ENCODE measurements around the gene OVAAL.

OVAAL gene

DNA sequence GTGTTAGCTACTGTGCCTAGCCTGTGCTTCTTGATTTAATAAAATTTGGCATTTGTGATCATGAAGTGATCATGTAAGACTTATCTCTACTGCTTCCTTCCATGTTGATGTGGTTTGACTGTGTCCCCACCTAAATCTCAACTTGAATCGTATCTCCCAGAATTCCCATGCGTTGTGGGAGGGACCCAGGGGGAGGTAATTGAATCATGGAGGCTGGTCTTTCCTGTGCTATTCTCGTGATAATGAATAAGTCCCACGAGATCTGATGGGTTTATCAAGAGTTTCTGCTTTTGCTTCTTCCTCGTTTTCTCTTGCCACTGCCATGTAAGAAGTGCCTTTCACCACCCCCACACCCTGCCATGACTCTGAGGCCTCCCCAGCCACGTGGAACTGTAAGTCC, at the start of gene OVAAL:
Gene OVAAL (plus strand): TSS at position 301 of the 400 bp plus-strand sequence.
- DNase-seq (ENCODE audit: low read depth) = no peak

DNA sequence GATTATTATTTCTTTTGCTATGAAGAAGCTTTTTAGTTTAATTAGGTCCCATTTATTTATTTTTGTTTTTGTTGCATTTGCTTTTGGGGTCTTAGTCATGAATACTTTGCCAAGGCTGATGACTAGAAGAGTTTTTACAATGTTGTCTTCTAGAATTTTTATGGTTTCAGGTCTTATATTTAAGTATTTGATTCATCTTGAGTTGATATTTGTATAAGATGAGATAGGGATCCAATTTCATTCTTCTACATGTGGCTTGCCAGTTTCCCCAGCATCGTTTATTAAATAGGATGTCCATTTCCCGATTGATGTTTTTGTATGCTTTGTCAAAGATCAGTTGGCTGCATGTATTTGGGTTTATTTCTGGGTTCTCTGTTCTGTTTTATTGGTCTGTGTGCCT, 47.9 kb upstream of the OVAAL start:
- DNase-seq (ENCODE audit: low read depth) = no peak

DNA sequence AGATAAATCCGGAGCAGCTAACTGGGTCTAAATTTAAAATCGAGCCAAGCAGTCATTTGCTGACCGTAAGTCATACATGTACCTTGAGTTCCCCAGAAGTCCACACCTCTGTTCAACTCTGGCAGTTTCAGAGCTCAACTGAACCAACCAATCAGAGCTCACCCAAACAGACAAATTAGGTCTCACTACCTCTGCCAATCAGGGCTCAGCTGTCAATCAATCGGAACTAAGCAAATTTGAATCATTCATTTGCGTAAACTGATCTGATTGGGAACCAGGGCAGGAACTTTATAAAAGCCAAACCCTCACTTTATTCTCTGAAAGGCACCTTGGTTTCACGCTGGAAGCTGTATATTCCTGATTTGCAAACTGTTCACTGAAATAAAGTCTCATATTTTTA, 45.2 kb upstream of the OVAAL start:
- no peak for DNase-seq (ENCODE audit: low read depth)

DNA sequence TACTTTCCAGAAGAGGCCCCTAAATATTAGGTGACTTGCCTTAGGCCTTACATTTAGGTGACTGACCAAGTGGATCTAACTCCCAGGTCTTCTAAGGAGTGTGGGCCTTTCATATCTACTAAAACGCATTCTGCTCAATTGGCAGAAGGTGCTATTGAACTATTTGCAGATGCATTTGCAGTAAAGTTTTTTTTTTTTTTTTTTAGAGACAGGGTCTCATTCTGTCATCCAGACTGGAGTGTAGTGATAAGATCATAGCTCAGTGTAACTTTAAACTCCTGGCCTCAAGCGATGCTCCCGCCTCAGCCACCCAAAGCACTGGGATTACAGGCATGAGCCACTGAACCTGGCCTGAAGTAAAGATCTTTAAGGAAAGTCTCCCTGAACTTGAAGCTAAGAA, 43.4 kb upstream of the OVAAL start:
- no peak for DNase-seq (ENCODE audit: low read depth)

DNA sequence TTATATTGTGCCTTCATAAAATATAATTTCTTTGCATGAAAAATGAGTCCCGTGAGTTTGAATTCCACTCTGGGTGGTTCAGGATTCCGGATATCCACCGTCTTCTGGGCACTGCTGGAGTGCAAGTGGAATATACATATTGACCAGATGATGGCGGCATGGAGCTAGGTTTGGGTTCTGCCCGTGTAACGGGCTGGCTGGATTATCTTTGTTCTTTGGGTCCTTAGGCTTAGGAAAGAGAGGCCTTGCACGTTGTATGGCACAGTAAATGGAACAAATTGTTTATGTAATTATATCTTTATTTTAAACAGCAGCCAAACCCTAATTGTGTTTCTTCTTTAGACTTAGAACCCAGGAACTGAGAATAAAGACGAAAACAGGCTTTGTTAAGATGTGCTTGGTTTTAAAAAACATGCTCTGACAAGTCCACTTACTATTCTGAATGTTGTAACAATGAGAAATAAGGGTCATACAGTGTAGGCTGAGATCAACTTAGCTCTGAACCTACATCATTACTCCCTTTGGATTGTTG, 42.8 kb upstream of the OVAAL start:
- DNase-seq (ENCODE audit: low read depth) = peak; percentile 73

DNA sequence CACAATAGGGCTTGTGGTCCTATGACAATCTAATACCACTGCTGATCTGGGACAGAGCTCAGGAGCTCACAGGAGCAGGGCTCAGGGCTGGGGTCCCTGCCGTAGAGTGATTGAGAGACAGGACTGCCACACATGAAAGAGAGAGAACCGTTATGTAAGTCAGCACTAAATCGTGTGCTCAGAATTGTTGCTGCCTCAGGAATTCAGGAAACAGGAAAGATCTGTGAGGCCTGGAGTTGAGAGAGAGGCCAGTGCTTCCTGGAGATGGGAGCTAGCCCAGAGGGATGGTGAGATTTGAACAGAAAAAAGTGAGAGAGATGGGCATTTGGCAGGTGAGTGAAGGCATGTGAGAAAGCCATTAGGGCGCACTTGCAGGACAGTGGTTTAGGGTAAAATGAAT, 38.9 kb upstream of the OVAAL start:
- DNase-seq (ENCODE audit: low read depth) = no peak

DNA sequence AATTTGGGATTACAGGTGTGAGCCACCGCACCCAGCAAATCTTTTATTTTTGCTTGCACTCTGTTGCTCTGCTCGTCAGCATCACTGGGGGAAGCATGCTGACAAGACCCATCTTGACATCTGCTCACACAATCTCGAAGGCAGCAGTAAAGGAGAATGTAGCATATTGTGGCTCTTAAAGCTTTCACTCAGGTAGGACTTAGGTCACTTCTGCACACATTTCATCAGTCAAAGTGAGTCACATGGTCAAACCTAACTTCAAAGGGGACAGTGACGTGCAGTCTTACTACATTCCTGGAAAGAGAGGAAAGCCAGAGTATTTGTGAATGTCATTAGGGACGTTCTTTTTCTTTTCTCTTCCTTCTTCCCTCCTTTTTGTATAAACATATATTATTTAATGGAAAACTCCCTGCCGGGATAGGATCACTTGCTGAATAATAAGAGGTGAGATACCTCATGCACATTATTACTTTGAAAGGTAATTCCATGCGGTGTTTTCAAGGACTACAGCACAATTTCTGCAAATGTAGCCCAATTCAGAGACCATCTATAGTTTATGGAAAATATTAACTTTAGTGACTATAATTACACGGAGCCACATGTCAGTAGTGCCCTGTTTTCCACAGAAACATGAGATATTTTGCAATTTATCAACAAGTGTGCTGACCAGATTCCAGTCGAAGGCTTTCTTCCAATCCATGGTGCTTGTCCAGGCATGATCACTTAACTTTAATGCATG, 37.1 kb upstream of the OVAAL start:
- DNase-seq (ENCODE audit: low read depth) = no peak

DNA sequence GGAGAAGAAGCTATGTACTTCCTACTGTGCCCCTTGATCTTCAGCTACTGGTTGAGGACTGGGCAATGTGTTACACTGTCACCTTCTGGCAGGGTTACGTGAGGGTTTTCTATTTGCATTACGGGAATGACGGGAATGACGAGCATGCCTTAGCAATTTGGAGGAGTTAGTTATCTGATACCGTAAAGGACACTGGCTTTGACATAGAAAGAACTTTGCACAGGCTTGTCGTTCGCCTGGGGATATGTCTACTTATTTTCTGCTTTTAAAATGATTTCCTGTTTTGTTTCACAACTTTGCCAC, 36.6 kb upstream of the OVAAL start:
- DNase-seq (ENCODE audit: low read depth) = no peak

DNA sequence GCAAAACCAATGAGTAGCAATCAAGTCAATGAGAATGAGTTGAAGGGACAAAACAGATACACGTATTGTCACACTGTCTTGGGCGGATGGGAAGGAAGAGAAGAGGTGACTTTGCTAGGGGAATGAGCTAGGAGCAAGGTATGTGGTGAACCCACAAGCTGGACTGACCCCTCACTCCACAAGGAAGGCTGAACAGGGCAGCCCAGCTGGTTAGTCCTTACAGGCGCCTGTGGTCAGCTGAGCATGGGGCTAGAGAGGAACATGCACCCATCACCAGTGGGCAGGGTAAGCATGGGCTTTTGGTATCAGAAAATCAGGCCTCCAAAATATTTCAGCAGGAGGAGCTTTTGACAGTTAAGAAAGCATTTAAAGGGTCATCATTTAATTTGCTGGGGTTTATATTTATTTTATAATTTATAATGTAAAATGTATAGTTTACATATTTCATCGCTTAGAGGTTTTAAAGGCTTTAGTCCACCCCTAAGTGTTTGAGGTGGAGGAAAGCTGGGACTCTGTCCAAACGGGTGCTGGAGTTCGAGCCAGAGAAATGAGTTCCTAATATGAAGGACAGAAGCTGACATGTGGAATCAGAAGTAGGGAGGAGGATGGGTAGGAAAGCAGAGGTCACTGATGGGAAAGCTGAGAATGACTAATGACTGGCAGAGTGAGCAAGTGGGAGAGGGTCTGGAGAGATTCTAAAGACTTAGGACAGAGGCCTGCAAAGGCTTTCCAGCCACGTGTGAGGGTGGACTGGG, 34.4 kb upstream of the OVAAL start:
- no peak for DNase-seq (ENCODE audit: low read depth)

DNA sequence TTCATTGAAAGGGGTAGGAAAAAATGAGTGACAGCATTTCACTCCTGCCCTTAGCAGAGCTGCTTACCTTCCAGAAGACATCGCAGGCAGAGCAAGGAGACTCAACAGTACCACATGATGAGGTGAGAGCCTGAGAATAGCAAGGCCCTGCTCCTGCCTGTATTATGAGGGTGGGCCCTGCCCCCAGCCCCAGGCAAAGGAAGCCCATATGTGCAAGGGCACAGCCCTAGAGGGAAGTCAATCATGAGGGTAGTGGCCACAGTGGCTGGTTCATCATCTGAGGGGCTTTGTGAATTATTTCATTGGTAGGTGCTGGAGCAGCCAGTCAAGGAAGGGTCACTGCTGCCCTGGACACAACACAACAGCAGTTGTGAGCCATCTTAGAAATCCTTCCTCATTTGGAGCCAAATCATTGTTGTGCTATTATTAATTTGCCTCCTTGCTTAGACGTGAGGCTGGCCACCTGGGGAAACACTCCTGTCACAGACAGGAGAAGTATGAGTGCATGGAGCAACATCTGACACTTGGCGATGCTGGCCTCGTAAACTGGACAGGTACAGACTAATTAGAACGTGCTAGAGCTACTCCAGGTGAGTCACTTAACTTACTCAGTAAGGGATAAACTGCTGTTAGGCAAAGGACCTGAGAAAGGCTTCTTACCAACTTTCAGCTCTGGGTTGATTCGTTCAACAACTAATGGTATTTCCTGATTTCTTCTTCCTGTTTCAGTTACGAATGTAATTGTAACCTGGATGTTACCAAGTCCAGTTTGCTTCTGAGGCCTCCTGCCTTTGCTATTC, 33.6 kb upstream of the OVAAL start:
- DNase-seq (ENCODE audit: low read depth) = no peak

DNA sequence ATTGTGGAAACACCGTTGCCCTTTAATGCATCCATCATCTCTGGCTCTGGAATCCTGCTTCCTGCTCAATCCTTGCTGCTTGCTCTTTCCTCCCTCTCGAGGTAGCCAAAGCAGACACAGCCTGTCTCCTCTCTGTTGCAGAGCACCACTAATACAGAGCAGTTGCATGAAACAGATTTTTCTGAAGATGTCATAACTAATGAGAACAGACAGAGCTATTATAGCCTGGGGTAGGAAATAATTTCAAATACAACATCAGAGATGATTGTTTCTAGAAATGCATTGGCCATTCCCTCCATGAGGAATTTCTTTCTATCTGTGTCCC, 33.1 kb upstream of the OVAAL start:
- no peak for DNase-seq (ENCODE audit: low read depth)

DNA sequence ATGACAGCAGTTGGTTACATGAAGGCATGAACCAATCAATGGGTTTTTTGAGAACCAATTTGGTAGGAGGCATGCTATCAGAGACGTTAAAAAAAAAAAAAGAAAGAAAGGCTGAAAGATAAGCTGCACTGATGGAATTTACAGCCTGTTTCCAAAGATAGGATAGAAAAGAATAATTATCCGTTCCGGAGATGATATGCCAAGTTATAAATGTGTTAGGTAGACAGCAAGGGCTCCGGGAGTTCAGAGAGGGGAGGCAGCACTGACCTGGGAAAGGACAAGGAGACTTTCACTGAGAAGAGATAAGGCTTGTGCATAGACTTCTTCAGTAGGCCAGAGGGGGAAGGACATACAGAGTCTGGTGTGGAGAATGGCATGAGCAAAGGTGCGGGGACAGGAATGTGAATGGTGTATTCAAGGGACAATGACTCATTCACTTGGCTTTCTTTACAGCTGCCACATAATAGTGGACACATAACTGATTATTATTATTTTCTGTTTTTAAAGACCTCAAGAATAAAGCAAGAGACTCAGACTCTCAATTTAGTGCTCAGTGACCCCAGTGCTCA, 31.6 kb upstream of the OVAAL start:
- no peak for DNase-seq (ENCODE audit: low read depth)

DNA sequence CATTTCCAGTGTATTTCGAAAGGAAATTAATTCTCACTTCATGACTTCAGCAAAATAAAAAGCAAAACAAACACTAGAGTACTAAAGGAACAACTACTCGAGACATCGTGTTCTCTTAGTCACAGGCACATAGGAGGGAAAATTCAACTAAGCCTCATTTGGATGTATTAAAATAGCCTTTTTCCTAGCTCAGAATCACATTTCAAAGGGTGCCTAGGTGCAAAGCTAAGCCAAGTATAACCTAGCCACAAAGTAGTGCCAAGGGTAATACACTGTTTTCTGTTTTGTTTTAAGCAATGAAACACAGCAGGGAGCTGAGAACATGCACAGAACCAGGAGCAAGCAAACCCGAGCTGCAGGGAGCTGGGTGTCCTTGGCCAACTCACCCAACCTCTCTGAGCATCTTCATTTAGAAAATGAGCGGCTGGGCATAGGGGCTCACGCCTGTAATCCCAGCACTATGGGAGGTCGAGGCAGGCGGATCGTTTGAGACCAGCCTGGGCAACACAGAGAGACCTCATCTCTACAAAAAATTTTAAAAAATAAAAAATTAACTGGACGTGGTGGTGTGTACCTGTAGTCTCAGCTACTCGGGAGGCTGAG, 29.8 kb upstream of the OVAAL start:
- DNase-seq (ENCODE audit: low read depth) = no peak

DNA sequence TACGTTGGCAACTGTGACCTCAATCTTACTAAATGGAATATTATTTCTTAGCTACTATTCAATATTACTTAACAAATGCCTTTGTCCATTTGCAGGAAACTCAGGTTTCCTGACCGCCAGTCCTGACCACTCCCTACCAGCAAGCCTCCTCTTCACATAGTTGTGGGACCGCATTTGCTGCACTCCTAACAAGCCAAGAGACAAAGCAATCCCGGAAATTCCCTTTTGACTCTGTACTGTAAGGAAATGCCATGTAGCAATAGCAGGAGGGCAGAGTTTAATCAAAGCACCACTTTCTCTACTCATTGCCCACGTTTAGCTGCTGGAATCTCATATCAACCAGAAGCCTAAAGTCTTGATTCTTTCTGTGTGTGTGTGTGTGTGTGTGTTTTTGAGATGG, 28.3 kb upstream of the OVAAL start:
- DNase-seq (ENCODE audit: low read depth) = no peak

DNA sequence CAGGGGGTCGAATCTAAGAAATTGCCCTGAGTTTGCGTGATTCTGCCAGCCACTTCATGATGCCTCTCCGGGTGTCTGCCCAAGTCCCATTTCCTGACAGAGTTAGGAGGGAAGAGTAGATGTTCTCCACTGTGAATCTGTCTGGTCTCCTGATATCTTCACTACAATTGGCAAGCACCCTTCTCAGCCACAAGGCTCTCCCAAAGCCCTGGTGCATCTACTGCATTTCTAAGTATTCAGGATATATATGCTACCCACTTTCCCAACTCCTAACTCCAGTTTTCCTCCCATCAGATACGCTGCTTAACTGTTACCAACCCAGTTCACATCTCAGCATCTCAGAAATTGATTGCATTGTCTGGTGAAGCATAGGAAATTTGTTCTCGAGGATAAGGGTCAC, 25.9 kb upstream of the OVAAL start:
- no peak for DNase-seq (ENCODE audit: low read depth)

DNA sequence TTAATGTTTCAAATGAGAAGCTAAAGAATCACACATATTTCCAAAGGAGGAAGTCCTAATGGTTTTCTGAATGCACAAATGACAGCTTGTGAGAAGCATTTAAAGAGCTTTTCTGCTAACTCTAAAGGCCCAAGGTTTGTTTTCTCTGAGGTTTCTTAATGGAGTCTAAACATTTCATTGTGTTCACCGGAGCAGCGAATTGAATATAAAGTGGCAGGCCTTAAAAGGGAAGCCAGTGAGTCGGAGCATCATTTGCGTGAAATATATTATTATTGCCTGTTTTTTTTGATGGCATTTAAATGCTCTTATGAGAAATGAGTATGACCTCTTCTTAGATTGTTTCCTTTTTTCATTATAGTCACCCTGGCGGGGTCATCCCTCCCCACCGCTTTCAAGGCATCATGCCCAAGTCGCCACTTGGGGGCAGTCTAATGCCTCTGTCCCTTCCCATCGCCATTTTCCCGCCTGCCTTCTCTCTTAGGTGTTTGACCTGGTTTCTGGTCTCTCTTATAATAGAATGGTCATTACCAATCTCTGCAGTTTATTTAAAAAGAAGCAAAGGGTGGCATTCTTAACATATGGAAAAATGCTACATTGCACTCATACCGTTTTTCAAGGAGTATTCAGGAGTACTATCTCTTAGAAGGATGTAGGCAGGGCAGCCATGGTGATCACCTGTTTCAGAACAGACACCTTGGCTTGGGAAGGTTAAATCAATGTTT, 25.3 kb upstream of the OVAAL start:
- DNase-seq (ENCODE audit: low read depth) = peak; percentile 52

DNA sequence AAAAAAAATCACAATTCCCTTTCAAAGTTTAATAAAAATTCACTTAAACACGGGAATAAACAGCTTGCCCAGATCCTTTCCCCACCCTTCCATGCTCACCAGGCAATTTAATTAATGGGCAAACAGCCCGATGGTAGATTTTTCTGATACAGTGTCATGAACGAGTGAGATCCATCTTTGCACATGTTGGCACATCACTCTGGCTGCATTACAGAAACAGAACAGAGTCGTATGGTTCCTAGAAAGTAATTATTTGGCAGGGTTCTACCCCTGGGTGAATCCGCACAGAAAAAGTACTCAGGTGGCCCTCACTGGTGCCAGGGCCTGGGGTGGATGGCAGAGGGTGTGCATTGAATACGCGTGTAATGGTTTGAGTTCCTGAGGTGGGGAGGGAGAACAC, 24.6 kb upstream of the OVAAL start:
- DNase-seq (ENCODE audit: low read depth) = no peak

DNA sequence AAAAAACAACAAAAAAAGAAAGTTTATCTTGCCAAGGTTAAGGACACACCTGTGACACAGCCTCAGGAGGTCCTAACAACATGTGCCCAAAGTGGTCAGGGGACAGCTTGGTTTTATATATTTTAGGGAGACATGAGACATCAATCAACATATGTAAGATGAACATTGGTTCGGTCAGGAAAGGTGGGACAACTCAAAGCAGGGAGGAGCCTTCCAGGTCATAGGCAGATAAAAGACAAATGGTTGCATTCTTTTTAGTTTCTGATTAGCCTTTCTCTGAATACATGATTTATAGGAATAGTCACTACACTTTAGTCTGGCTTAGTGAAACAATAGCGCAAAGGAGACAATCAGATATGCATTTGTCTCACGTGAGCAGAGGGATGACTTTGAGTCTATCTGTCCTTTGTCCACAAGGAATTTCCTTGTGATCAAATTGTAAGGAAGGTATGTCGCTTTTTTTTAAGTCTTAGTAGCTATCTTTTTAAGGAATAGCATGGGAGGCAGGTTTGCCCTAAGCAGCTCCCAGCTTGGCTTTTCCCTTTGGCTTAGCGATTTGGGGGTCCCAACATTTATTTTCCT, 23.3 kb upstream of the OVAAL start:
- DNase-seq (ENCODE audit: low read depth) = no peak

DNA sequence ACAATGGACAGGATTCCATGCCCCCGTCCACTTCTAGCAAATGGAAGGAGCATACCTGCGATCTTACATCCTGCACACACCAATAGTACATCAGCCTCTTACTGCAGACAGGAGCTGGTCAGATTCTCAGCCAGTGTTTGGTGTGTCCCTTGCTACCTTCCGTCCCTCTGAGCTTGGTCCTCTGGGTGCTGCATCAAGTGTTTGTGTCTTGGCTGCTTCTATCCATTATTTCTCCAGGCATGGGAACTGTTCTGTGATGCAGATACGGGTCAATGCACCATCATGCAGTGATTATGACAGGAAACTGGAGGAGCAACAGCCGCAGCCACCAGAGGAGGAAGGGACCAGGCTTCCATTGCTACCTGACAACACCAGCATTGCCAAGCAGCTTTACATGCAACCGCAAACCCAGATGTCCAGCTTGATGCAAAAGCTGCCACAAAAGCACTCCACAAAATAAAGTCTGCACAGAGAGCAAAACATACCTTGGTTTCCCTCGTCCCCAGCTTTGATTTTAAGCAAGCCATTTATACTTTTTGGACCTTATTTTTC, 21.9 kb upstream of the OVAAL start:
- no peak for DNase-seq (ENCODE audit: low read depth)

DNA sequence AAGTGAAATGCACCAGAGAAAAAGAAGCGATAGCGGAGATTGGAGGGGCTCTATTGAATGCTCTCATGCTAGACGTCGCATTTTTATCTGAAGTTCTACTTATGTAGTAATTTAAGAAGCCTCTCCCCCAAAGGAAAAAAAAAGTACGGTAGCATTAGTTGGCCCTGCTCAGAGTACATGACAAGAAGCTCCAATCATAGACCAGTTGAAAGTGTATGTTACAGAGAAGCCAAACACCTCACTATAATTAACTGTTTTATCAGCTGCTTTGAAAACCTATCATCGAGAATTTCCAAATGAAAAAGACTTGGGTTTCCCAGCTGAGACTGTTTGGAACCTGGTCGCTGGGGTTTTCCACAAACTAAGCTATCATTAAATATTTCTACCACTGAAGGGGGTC, 19.6 kb upstream of the OVAAL start:
- no peak for DNase-seq (ENCODE audit: low read depth)
